Measurements from ENCODE around the gene TMED1.

TMED1 gene

GRCh38 chr19:10815007-10815536 lies 20.9 kb downstream of the TMED1 start:
- no peak for FAIRE-seq
- DNase-seq (ENCODE audit: extremely low spot score, insufficient read length, low read depth) = no peak

GRCh38 chr19:10812902-10813404 lies 23.1 kb downstream of the TMED1 start:
- FAIRE-seq = no peak
- DNase-seq (ENCODE audit: extremely low spot score, insufficient read length, low read depth) = no peak

GRCh38 chr19:10812196-10812595 lies 23.8 kb downstream of the TMED1 start:
- DNase-seq (ENCODE audit: extremely low spot score, insufficient read length, low read depth) = no peak
- FAIRE-seq = no peak

- FAIRE-seq = no peak
- DNase-seq (ENCODE audit: extremely low spot score, insufficient read length, low read depth) = no peak
These were observed 24.5 kb downstream of the TMED1 start for GRCh38 chr19:10811391-10812111.

DNA sequence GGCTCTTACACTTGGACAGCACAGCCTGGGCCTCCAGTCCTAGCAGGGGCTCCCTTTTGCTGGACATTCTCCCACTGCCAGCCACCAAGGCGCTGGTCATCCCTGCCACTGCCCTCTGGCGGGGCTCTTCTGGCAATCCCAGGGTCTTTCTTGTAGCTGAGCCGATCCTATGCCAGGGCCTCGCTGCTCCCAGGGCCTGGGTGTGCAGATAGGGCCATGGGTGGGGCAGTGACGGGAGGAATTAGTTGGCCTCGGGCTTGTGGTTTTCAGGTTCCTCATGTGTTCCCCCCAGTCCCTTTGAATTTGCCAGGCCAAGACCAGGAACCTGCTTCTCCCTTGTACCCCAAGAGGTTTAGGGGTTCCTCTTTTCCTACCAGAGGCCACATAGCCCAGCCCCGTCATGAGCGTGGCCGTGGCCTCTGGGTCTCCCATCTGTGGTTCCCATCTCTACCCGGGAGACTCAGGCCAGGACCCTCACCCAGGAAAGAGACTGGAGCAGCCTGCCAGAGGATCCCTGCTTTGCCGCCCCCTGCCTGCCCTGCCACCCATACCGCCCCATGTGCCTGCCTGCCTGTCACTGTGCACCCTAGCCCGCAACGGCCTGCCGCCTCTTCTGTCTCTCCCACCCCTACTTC lies 26.2 kb downstream of the TMED1 start:
- FAIRE-seq = no peak
- no peak for DNase-seq (ENCODE audit: extremely low spot score, insufficient read length, low read depth)

- DNase-seq (ENCODE audit: extremely low spot score, insufficient read length, low read depth) = no peak
- FAIRE-seq = no peak
These were observed 26.9 kb downstream of the TMED1 start for GRCh38 chr19:10808937-10809649.

GRCh38 chr19:10805758-10806247 lies 30.2 kb downstream of the TMED1 start:
- DNase-seq (ENCODE audit: extremely low spot score, insufficient read length, low read depth) = no peak
- FAIRE-seq = no peak

DNA sequence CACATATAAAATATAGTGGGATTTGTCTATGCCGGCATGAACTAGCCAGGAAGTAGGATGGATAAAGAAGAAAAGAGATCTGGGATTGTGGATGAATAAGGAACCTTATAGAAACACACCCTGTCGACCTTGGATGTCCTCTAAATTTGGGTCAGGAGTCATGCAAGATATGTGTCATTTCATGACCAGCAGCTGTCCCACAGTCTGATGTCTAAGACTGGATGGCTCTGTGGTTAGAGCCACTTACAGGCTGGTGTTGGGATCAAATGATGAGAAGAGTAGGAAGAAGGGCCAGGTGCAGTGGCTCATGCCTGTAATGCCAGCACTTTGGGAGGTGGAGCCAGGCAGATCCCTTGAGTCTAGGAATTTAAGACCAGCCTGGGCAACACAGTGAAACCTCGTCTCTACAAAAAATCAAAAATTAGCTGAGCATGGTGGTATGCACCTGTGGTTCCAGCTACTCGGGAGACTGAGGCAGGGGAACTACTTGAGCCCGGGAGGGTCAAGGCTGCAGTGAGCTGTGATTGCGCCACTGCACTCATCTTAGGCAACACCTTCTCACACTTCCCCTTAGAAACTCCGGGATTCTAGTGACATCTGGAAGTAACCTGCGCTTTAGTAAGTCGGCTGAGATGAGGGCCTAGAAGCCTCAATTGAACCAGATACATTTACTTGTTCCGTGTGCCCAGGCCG lies 30.8 kb downstream of the TMED1 start:
- DNase-seq (ENCODE audit: extremely low spot score, insufficient read length, low read depth) = no peak
- FAIRE-seq = no peak

DNA sequence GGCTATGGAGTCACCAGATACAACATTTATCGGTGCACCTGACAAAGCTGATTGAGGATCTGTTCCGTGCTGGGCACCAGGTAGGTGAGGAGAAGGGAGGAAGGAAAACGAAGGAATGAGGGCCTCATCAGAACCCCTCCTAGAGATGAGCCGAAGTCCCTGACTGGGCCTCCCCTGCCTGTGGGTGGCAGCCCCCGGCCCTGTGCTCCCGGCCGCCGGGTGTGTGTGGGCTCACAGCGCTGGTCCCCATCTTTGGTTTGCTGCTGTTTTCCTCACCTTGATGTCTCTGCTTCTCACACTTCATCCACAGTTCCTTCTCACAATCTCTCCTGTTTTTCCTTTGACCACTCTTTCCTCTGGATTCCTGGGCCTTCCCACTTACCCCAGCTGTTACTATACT lies 32.8 kb downstream of the TMED1 start:
- DNase-seq (ENCODE audit: extremely low spot score, insufficient read length, low read depth) (no peak), FAIRE-seq (no peak)

DNA sequence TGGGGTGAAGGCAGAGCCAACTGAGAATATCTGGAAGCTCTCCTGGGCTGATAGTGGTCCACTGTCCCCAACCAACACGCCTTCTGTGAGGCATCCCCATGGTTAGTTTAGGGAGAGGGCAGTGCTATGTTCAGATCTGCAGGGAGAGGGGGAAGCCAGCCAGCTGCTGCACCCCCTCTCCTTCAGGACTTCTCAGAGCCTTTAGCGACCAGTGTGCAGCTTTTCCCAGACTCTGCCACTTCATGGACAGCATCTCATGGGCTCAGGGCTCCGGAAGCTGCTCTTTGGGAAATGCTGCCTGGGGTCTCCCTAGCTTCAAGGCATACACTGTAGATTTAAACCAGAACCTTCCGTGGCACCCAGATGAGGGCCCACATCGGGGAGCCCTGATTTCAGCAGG lies 33.5 kb downstream of the TMED1 start:
- DNase-seq (ENCODE audit: extremely low spot score, insufficient read length, low read depth) (no peak), FAIRE-seq (no peak)

- FAIRE-seq = no peak
- DNase-seq (ENCODE audit: extremely low spot score, insufficient read length, low read depth) = no peak
These were observed 35.5 kb downstream of the TMED1 start for GRCh38 chr19:10800488-10800887.

DNA sequence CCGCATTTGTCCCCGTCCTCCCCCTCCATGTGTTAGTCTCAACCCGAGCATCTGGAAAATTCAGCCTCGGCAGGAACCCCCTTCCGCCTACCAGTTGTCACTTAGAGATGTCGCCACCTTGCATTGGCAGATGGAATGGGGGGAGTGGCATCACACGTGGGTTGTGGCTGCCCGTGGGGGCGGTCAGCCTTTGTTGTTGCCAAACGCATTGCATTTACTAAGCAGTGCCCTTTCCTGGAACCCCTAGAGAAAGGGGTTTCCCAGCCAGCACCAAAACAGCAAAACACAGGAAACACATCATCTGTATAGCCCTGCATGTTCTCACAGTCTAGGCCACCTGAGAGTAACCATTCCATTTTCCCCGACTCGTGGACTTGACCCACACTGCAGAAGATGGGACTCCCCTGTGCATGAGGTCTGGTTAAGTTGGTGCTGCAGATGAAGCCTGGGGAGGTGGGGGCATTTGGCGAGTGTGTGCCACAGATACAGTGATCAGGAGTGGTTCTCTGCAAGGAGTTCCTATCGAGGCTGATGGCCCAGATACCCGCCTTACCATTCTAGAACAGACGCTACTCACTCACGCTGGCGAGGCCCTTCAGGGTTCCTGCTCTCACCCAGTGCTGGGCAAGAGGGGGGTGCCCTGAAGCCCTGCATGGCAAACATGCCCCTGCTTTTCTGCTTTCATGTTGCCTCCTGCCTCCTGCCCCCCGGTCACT lies 38.3 kb downstream of the TMED1 start:
- DNase-seq (ENCODE audit: extremely low spot score, insufficient read length, low read depth) (peak; percentile 22), FAIRE-seq (peak; percentile 35)

DNA sequence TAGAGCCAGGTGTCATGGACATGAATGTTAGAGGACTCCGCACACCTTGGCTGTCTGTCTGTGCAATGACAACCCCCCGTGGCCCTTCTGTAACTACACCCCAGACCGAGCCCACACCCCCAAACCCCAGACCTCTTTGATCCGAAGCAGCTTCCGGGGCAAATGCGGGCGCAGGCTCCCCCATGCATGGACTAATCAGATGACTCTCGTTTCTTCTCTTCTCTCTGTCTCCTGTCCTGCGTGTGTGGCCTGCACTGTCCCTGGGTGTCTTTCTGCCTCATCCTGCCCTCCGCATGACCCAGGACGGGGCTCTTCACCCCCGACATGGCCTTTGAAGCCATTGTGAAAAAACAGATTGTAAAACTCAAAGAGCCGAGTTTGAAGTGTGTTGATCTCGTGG lies 38.9 kb downstream of the TMED1 start:
- no peak for FAIRE-seq
- no peak for DNase-seq (ENCODE audit: extremely low spot score, insufficient read length, low read depth)

DNA sequence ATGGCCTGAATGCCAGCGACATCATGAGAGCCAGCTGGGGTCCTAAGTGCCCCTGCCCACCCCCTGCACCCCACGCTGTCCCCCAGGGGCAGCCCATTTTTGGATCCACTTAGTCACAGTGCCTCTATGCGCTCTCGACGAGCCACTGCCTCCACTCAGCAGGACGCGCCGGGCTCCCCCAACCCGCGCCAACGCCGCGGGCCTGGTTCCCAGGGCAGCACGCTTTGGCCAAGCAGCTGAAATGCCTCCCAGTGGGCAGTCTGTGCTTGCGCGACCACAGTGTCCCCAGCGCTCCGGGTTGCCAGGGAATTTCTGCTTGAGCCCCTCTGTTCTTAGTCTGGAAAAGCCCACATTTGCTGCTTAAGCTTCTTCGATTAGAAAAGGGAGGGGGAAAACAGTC lies 39.4 kb downstream of the TMED1 start:
- no peak for FAIRE-seq

GRCh38 chr19:10789866-10790265 lies 46.1 kb downstream of the TMED1 start:
- FAIRE-seq (no peak), DNase-seq (ENCODE audit: extremely low spot score, insufficient read length, low read depth) (no peak)

More for the DNA sequence above, 39.4 kb downstream of the TMED1 start:
- no peak for DNase-seq (ENCODE audit: extremely low spot score, insufficient read length, low read depth)

- FAIRE-seq = no peak
- no peak for DNase-seq (ENCODE audit: extremely low spot score, insufficient read length, low read depth)
These were observed 47.9 kb downstream of the TMED1 start for GRCh38 chr19:10788146-10788545.

DNA sequence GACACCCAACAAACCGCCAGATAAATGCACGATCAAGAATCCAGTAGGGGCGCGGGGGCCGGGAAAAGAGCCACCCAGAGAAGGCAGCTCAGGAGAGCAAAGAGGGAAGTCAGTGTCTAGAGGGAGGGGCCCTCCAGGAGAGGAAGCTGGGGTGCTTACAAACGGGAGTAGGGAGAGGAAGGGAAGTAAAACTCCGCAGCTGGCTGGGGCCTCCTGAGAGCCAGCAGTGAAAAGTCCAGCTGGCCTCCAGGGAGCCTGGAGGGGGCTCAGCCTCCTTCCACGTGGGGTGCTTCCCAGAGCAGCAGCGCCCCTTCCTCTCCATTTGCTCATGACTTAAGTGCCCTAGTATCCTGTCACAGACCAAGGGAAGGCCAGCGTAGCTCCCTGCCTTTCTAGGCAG lies 51.8 kb downstream of the TMED1 start:
- DNase-seq (ENCODE audit: extremely low spot score, insufficient read length, low read depth) (no peak), FAIRE-seq (no peak)

GRCh38 chr19:10782795-10783194 lies 53.2 kb downstream of the TMED1 start:
- DNase-seq (ENCODE audit: extremely low spot score, insufficient read length, low read depth) = no peak
- FAIRE-seq = no peak
